Neural crest cell (in vitro differentiated cells): ENCODE results near the gene SGMS1. TPM values are rescaled to one million over a fixed set of nuclear protein-coding genes. Genes with fewer than 3 reads are reported as not detected.

Source experiments
- DNase-seq: peaks from one replicate; pipeline ENCODE4 v3.0.0; 2021; ENCODE audit warnings: low read depth, mixed read lengths, low spot score
- H3K27ac Mint-ChIP-seq: one replicate; pipeline ENCODE4 v1.8.0; 2021; ENCODE audit warnings: mild to moderate bottlenecking, mixed read lengths; ENCODE audit not compliant: unreplicated experiment
- H3K27me3 Mint-ChIP-seq: 2 replicates; pipeline ENCODE4 v1.8.0; 2021; ENCODE audit warnings: low read depth, mild to moderate bottlenecking, mixed read lengths
- H3K36me3 Mint-ChIP-seq: 2 replicates; pipeline ENCODE4 v1.8.0; 2021; ENCODE audit warnings: low read depth, mild to moderate bottlenecking, mixed read lengths
- H3K4me1 Mint-ChIP-seq: 2 replicates; pipeline ENCODE4 v1.8.0; 2021; ENCODE audit warnings: mixed read lengths
- H3K4me3 Mint-ChIP-seq: one replicate; pipeline ENCODE4 v1.8.0; 2021; ENCODE audit warnings: mild to moderate bottlenecking, mixed read lengths
- H3K9me3 Mint-ChIP-seq: 2 replicates; pipeline ENCODE4 v1.8.0; 2021; ENCODE audit warnings: mixed read lengths
- CTCF ChIP-seq: fragments of 200-600 bp; sonication (generic); conservative IDR thresholded peaks from 2 replicates; pipeline ENCODE4 v1.5.0; 2021; ENCODE audit warnings: antibody characterized with exemption, mild to moderate bottlenecking
- total RNA-seq: library from RNA; stranded (reverse); gene quantifications from 2 replicates; pipeline ENCODE4 v1.2.1, GENCODE V29; 2021

The SGMS1 gene
- total RNA-seq, 1 donor from 2014 or later = 14.4 TPM

GRCh38 chr10:50398823-50399222 lies 224.9 kb downstream of the SGMS1 start:
- no peak for TF ChIP-seq CTCF
- Mint-ChIP-seq H3K9me3 (no peaks in the 10 kb centered on the region), H3K27me3 (no peaks in the 10 kb centered on the region)

GRCh38 chr10:50398381-50398780 lies 225.4 kb downstream of the SGMS1 start:
- no peak for TF ChIP-seq CTCF
- no peak for DNase-seq
- H3K36me3 Mint-ChIP-seq = peaks cover 3% of the 10 kb centered on the region
- H3K9me3 Mint-ChIP-seq = no peaks in the 10 kb centered on the region
- no peak overlapping the region for H3K27ac Mint-ChIP-seq
- H3K4me1 Mint-ChIP-seq = no peaks in the 10 kb centered on the region
- H3K27me3 Mint-ChIP-seq = no peaks in the 10 kb centered on the region
- H3K4me3 Mint-ChIP-seq = no peak overlapping the region

More at GRCh38 chr10:50398823-50399222, 224.9 kb downstream of the SGMS1 start:
- no peak overlapping the region for H3K27ac Mint-ChIP-seq
- H3K4me3 Mint-ChIP-seq = no peak overlapping the region
- H3K36me3 Mint-ChIP-seq = peaks cover 3% of the 10 kb centered on the region
- no peaks in the 10 kb centered on the region for H3K4me1 Mint-ChIP-seq
- DNase-seq = no peak

- no peak overlapping the region for H3K4me3 Mint-ChIP-seq
- no peak for TF ChIP-seq CTCF
- peak overlapping the region; percentile 13 for H3K27ac Mint-ChIP-seq
- DNase-seq = no peak
- no peaks in the 10 kb centered on the region for H3K9me3 Mint-ChIP-seq
- H3K36me3 Mint-ChIP-seq = peaks cover 3% of the 10 kb centered on the region
- H3K4me1 Mint-ChIP-seq = no peaks in the 10 kb centered on the region
- no peaks in the 10 kb centered on the region for H3K27me3 Mint-ChIP-seq
These were observed 226.2 kb downstream of the SGMS1 start for GRCh38 chr10:50397312-50398140.

- H3K27ac Mint-ChIP-seq = peak overlapping the region; percentile 13
These were observed 227.1 kb downstream of the SGMS1 start for GRCh38 chr10:50396491-50397311.

More at GRCh38 chr10:50396491-50397311, 227.1 kb downstream of the SGMS1 start:
- no peak for TF ChIP-seq CTCF
- H3K36me3 Mint-ChIP-seq = peaks cover 3% of the 10 kb centered on the region
- H3K4me3 Mint-ChIP-seq = no peak overlapping the region
- no peak for DNase-seq
- no peaks in the 10 kb centered on the region for H3K27me3 Mint-ChIP-seq
- H3K4me1 Mint-ChIP-seq = no peaks in the 10 kb centered on the region
- no peaks in the 10 kb centered on the region for H3K9me3 Mint-ChIP-seq
